GM18498 (cell line): ENCODE measurements around the gene PRKCA.
"Not testable (repeated sequence)": the region's sequence is repeated elsewhere in the genome, so short reads cannot be mapped to it uniquely, and the experiment has no call there.

Source experiments
- ATAC-seq: cut with Tn5 transposase; IDR thresholded peaks from one replicate; pipeline ENCODE4 v1.9.1; 2021; ENCODE audit warnings: mild to moderate bottlenecking, moderate library complexity; ENCODE audit not compliant: unreplicated experiment

The PRKCA gene

DNA sequence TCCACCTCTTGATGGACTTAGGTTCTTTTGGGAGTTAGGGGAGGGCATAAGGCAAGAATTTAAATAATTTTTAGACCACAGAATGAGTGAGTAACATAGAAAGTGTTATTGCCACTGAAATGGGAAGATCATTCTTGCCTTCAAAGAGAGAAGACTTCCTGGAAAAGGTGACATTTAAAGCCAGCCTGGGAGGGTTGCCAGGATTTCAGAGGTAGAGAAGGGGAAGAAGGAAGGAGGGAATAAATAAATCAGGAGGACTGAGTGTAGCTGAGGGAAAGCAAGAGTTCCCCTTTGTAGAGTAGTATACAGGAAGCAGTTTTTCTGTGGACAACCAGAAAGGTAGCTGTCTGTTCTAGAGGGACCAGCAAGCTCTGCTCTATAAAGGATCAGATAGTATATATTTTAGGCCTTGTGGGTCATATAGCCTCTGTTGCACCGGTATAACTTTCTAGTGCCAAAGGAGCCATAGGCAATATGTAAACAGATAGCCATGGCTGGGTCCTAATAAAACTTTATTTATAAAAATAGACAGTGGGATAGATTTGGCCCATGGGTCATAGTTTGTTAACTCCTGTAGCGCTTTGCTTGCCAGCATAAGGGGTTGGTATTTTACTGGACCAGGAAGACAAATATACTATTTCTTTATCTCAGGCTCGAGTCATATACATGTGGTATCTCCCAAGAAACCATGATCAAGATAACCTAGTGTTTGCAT lies 385.3 kb downstream of the PRKCA start:
- ATAC-seq: no peak

DNA sequence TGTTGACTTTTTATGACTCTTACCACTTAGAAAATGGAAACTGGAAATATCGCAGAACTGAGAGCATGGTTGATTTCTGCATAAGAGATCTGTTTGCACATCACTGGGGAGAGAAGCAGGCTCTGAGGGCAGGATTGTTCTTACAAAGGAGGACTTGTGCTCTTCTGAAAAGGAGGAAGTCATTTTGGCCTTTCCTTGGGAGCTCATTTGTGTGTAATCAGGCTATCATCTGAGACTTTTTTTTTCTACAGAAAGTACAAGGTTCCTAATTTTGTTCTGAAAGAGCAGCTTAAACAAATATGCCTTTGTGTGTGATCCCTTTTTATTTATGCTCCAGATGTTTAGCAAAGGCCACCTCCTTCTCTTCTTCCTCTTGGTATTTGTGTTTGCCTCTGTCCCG lies 386.8 kb downstream of the PRKCA start:
- ATAC-seq: no peak

GRCh38 chr17:66690166-66690565 lies 387.8 kb downstream of the PRKCA start:
- no peak for ATAC-seq

DNA sequence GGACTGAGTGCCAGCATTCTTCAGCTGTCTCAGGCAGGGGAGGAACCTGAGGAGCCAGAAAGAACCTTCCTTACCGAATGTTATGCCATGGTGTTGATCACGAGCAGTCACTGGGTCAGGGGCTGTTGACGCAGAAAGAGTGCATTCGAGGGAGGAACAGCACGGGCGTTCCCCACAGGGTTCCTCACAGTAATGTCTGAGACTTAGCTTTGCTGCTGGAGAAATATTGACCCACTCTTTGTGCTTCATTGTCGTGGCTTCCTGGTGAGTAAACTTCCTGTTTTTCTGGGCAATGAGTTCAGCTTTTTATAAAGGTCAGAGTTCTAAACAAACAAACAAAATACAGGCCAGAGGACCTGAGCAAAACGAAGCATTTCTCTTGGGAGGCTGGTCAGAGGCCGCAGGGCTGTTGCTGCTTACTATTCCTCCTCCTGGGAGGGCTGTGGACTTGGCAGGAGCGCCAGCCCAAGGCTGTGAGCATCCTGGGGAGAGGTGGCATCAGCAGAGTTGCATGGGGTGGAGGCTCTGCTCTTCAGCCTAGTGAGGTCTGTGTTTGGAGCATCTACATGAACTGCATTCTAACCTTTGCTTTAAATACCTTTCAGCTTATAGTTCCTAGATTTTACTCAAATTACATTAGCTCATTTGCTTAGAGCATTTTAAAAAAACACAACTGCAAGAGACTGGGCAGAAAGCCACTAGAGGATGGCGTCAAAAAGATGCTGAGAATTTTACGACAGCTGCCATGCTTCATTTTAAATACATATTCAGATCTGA lies 389.4 kb downstream of the PRKCA start:
- no peak for ATAC-seq

DNA sequence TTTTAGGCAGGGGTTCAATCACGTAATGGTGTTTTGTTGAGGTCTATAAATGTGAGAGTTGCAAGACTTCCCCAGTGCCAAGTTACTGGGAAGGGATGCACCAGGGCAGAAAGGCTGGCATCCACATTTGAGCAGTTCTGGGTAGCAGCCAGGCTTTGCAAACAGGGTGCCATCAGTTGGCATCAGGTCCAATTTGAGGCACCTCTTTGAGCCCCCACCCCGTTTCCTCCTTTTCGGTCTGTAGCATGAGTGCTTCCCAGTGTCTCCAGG lies 389.9 kb downstream of the PRKCA start:
- ATAC-seq: no peak

- ATAC-seq: no peak
Measured at GRCh38 chr17:66695098-66695497, 392.7 kb downstream of the PRKCA start.

- no peak for ATAC-seq
Measured at GRCh38 chr17:66698270-66698669, 395.9 kb downstream of the PRKCA start.

DNA sequence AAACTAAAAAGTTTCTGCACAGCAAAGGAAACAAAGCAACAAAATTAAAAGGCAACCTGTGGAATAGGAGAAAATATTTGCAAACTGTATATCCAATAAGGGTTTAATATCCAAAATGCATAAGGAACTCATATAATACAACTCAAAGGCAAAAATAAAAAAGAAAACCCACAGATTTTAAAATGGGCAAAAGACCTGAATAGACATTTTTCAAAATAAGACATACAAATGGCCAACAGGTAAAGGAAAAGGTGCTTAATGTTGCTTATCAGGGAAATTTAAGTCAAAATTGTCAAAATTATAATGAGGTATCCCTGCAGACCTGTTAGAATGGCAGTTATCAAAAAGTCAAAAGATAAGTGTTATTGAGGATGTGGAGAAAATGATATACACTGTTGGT lies 399.0 kb downstream of the PRKCA start:
- no peak for ATAC-seq

- no peak for ATAC-seq
Measured at GRCh38 chr17:66702106-66702936, 399.9 kb downstream of the PRKCA start.

DNA sequence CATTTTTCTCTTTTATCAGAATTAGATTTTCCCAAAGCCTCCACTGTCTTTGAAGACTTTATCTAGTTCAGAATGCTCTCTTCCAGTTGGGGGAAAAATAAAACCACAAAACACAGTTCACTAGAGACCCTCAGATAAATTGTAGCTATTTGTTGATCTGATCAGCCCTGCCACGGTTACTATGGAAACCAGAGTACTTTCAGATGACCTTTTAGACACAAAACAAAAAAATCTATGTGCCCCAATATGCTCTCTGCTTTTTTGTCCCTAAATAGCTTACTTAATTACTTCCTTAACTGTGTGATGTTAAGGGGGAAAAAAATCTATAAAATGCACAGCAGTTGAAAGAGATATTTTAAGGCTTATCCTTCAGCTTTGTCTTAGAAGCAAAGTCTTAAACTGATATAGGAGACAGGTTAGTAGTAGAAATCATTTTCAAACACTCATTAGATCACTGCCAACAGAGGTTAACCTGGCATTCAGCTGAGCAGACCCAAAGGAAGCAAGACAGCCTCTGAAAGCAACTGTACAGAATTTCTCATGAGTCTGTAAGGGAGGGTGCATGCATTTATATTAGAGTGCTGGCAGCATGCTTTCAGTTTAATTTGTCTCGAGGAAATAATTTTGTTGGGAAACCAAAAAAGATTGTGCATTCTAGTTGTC lies 402.6 kb downstream of the PRKCA start:
- ATAC-seq: peak; percentile 30

- no peak for ATAC-seq
Measured at GRCh38 chr17:66706851-66707450, 404.5 kb downstream of the PRKCA start.

DNA sequence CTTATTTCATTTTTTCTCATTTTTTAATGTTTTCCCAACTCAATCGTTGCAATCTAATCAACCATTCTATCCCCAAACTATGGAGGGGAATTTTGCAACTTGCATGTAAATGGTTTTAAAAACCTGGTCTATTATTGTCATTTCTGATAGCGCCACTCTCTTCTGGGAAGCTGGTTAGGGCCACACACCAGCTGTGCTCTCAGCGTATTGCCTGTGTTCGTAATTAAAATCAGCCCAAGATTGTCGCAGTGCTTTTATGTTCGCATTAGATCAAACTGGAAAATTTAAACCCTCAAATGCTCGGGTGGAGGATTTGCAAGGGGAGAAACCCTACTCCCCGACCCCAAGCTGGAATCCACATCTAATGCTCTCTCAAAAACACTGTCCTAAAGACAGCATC lies 409.0 kb downstream of the PRKCA start:
- no peak for ATAC-seq

DNA sequence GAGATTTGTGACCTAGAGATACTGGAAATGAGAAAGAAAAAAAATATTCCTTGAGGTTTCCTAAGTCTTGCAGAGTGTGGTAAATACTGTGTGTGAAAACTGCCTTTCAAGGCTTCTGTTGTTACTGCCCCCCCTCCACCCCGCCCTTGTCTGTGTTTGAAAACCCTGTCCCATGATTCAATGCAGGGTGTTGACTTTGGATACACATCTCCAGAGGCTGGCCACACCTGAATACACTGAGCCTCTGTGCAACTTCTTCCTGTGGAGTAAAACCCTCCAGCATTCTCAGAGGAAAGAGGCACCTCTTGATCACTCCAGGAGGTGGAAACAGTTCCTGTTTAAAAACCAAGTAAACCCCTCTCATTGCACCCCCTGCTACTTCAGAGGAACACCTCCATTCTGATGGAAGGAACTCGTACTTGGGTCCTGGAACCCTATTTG lies 409.5 kb downstream of the PRKCA start:
- no peak for ATAC-seq

DNA sequence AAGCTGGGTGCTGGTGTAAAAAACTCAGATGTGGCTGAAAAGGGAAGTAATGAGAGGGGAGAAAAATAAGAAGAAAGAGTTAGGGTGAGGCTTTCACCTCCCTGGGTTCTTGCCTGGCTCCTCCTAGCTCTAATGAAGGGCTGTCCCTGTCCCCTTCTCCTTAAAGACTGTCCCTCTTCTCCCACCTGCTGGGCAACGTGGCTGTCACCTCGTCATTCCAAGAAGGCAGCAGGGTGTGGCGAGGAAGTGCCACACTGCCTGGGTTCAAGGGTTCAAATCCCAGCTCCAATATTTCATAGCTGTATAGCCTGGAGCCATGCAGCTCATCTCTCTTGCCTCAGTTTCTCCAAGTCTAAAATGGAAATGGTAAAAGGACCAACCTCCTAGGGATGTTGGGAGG lies 410.0 kb downstream of the PRKCA start:
- ATAC-seq: no peak

DNA sequence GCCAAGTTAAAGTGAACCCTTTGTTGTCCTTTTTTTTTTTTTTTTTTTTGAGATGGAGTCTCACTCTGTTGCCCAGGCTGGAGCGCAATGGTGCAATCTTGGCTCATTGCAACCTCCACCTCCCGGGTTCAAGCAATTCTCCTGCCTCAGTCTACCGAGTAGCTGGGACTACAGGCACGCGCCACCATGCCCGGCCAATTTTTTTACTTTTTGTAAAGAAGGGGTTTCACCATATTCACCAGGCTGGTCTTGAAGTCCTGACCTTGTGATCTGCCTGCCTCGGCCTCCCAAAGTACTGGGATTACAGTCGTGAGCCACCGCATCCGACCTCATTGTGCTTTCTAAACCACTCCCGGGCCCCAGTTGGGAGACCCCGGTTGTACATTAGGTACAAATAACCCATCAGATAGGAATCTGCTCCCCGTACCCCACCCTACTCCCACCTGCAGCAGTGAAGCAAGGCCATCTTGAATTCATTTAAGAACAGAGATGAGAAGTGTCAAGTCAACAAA lies 410.7 kb downstream of the PRKCA start:
- not testable (repeated sequence) for ATAC-seq

DNA sequence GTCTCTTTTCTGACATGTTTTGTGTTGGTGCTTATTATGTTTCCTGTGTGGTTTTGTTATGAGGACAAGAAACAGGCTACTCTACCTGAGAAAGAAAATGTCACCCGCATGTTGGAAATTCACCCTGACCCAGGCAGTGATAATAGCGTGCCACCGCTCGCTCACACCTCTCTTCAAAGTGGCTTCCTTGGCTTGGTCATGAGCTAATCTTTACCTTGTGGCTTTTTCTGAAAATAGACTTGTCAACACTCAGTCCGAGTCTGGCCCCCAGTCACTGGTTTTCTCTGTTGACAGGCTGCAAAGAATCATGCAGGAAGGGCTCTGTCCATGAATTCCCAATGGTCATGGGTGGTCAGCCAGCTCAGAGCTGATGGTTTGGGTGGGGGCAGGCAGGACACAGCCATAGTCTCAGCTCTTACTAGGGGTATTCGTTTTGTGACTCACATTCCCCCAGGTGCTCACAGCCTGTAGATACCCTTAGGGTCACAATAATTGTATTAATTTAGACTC lies 411.2 kb downstream of the PRKCA start:
- peak; percentile 86 for ATAC-seq

DNA sequence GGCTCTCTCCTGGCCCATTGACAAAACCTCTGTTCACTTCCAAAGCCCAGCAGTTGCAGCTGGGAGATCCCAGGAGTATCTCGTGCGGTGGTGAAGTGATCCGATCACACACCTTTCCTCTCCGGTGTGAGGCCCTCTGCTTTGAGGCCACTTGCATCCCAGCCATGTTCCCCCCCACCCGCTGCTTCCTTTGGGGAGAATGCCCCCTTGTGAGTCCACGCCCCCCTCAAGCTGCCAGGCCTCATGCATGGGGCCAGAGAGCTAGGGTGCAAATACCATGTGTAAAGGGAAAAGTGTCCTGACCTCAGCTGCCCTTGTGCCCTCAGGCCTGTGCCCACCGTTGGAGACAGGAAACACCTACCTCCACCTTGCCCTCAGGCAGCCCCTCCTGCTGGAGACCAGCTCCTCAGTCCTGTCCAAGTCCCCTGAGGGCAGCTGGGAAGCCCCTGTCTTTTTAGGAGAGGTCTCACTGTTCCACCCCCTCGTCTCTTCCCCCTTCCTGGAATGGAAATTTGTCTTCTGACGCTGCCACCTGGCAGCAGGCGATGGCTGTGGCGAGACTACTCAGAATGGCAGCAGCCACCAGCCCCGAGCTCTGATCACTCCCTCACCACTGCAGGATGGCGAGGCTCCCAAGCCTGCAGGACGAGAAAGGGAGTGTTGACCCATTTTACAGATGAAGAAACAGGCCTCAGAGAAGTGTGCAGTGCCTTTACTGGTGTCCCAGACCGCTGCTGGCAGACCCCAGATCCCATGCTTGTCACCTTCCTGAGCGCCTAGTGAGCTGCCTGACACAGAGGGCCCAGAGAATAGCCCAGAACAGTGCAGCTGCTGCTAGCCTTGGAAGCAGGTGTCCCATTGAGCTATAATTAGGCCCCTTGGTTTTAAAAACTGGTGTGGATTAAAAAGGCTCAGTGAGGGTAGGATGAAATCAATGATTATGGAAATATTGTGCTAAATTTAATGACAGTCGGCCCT lies 411.9 kb downstream of the PRKCA start:
- ATAC-seq: no peak

GRCh38 chr17:66715076-66715675 lies 412.8 kb downstream of the PRKCA start:
- no peak for ATAC-seq

DNA sequence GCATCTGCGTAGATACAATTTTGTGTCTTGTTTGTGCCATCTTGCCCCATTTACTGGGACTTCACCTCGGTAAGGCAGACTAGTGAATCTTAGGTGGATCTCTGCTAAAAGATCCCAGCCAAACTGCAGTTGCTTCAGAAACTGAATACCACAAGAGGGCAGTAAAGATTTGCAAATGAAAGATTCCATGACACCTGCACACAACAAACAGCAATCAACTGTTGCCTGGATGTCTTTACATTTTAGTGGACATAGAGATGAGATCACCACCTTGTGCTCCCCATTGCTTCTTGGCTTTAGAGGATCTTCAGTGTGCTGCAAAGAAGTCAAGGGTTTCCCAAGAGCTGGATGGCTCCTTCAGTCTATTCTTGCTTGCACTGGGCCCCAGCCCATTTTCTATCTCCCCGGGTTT lies 413.3 kb downstream of the PRKCA start:
- peak; percentile 26 for ATAC-seq
